HTR-8/SVneo (cell line): ENCODE results near the gene ZNF768.
"Not testable (repeated sequence)": the region's sequence is repeated elsewhere in the genome, so short reads cannot be mapped to it uniquely, and the experiment has no call there.

Experiments
- DNase-seq: peaks from one replicate; pipeline ENCODE4 v3.0.0; 2011; ENCODE audit warnings: low spot score, mixed read lengths; ENCODE audit not compliant: insufficient read length
- FAIRE-seq: peaks from 2 replicates; lab custom pipeline; 2011; peaks lifted over from hg19 to GRCh38; lab: Jason Lieb, UNC

ZNF768 gene

DNA sequence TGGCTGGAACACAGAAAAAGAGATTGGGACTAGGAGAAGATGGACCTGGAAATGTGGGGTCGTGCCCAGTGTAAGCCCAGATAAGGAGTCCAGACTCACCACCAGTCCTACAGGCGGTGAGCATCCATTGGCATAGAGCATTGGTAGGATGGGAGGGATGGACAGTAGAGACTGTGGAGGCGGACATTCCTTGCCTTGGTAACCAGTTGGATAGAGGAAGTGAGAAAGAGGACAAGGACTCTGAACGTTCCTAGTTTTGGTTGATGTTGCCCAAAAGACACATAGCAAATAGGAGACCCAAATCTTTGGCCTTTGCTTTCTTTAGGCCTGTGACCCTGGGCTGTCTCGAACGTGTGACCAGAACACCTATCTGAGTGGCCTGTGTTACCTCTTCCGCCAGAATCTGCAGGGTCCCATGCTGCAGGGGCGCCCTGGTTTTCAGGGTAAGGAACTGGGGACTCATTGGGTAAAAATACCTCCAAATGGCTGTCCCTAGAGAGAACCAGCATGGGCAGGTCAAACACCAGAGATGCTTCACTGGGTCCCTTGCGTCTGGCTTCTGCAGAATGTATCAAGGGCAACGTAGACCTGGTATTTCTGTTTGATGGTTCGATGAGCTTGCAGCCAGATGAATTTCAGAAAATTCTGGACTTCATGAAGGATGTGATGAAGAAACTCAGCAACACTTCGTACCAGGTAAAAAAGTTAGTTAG, 47.4 kb downstream of the ZNF768 start:
- FAIRE-seq (no peak), DNase-seq (no peak)

- not testable (repeated sequence) for FAIRE-seq, DNase-seq
Measured at GRCh38 chr16:30477773-30478172, 48.6 kb downstream of the ZNF768 start.

- no peak for DNase-seq
- FAIRE-seq = no peak
Measured at GRCh38 chr16:30476991-30477390, 49.4 kb downstream of the ZNF768 start.

DNA sequence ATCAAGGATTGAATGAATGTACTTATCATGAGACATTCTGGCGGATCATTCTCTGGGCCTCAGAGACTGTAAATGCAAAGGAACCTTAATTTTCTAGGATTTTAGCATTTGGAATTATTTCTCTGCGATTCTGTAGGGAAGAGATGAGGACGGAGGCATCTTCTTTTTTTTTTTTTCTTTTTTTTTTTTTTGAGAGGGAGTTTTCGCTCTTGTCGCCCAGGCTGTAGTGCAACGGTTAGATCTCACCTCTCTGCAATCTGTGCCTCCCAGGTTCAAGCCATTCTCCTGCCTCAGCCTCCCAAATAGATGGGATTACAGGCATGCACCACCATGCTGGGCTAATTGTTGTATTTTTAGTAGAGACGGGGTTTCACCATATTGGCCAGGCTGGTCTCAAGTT, 51.7 kb downstream of the ZNF768 start:
- FAIRE-seq (no peak), DNase-seq (no peak)

GRCh38 chr16:30474074-30474452, 52.3 kb downstream of the ZNF768 start:
- DNase-seq (no peak), FAIRE-seq (no peak)
